COLO668 (cell line): Measurements from ENCODE around the gene ERH.

Experiments used
- DNase-seq: peaks from one replicate; lab custom pipeline; 2025; ENCODE audit not compliant: unreplicated experiment; lab: John Stamatoyannopoulos, UW

Gene ERH

GRCh38 chr14:69331206-69331605 is 66.9 kb downstream of the ERH start:
- DNase-seq: no peak
